Tibial nerve (tissue), 4 donors: ENCODE results near the gene DPP4. TPM values are rescaled to one million over a fixed set of nuclear protein-coding genes. Genes with fewer than 3 reads are reported as not detected.

Source experiments
- DNase-seq, 2 donors: peaks; one replicate each; pipeline ENCODE4 v3.0.0-alpha.2; 2019; ENCODE audit warnings: low spot score in 2 of 2
- H3K27ac ChIP-seq, 4 donors: fragments of 200-600 bp; sonication (generic) in 3 of 4; one replicate each; pipeline ENCODE4 v1.5.1; 2017 to 2019; ENCODE audit warnings: mild to moderate bottlenecking in 1 of 4
- H3K27me3 ChIP-seq, 2 donors: fragments of 200-600 bp; sonication (generic) in 1 of 2; one replicate each; pipeline versions ENCODE4 v1.5.1 to v1.6.0; 2017 to 2019
- H3K36me3 ChIP-seq, 3 donors: fragments of 200-600 bp; sonication (generic); one replicate each; pipeline ENCODE4 v1.5.1; 2018 to 2019
- H3K4me1 ChIP-seq, 4 donors: fragments of 200-600 bp; sonication (generic) in 3 of 4; one replicate each; pipeline ENCODE4 v1.5.1; 2017 to 2019
- H3K4me3 ChIP-seq, 4 donors: fragments of 200-600 bp; sonication (generic) in 3 of 4; one replicate each; pipeline ENCODE4 v1.5.1; 2017 to 2019; ENCODE audit warnings: mild to moderate bottlenecking in 1 of 4, moderate library complexity in 1 of 4
- H3K9me3 ChIP-seq, 4 donors: fragments of 200-600 bp; sonication (generic) in 3 of 4; one replicate each; pipeline ENCODE4 v1.5.1; 2017 to 2019
- CTCF ChIP-seq, 5 experiments: fragments of 200-600 bp in 3 of 5; fragments of 450-650 bp in 2 of 5; sonication (generic) in 3 of 5; IDR thresholded peaks; one replicate each; pipeline ENCODE4 v1.5.1; 2016 to 2019; ENCODE audit warnings: antibody characterized with exemption in 5 of 5, mild to moderate bottlenecking in 3 of 5, moderate library complexity in 2 of 5
- EP300 ChIP-seq, 2 donors: sonication (generic); formaldehyde crosslinking; IDR thresholded peaks; one replicate each; pipeline ENCODE4 v1.6.1; 2017; ENCODE audit warnings: antibody characterized with exemption in 2 of 2, mild to moderate bottlenecking in 1 of 2
- POLR2A ChIP-seq, 2 donors: fragments of 450-650 bp; IDR thresholded peaks; one replicate each; pipeline ENCODE4 v1.6.1; 2017; ENCODE audit warnings: antibody characterized with exemption in 2 of 2, mild to moderate bottlenecking in 2 of 2, moderate library complexity in 2 of 2
- WGBS, 2 donors: methylation state at CpG; one replicate each; pipeline ENCODE4 v1.1.5; 2018; 5-methylcytosine and 5-hydroxymethylcytosine counted together
- total RNA-seq, 4 donors: library from RNA; depleted of rRNA; stranded (reverse); fragments of >200 nt; gene quantifications; one replicate each; pipeline ENCODE4 v1.1.0, GENCODE V29; 2016

Gene DPP4
- total RNA-seq, 4 donors from 2014 or later, result 5.2 to 22.8 (median 17.3) TPM

- no peak for DNase-seq
- Histone ChIP-seq H3K9me3 (no peaks in the 10 kb centered on the region), H3K27me3 (no peaks in the 10 kb centered on the region), H3K36me3 (no peaks in the 10 kb centered on the region), H3K27ac (no peak overlapping the region), H3K4me3 (no peak overlapping the region), H3K4me1 (no peaks in the 10 kb centered on the region)
- 76 to 94% methylated on average over 1 of the region's 1 CpG for WGBS, 2 donors
- TF ChIP-seq POLR2A (IDR thresholded peaks at IDR 0.05), result no peak
These were observed 104.9 kb downstream of the DPP4 start for GRCh38 chr2:161969159-161969558.

DNA sequence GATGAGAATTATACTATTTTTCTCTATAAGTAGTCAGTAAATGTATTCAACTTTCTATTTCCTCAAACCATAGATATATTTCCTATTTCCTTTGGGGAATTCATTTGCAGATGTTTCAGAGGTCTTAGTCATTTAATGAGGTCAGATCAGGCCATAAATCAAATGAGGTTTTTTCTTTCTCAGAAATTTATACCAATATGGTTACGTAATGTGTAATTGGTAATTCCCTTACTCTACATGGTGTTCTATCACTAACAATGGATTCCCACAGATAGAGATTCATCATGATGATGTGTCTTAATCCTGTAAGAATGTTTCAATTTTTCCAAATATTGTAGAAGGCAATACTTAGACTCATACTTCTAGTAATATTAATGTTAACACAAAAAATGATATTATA lies 108.0 kb downstream of the DPP4 start:
- H3K4me1 ChIP-seq, result no peaks in the 10 kb centered on the region
- 68 to 84% methylated on average over 1 of the region's 1 CpG for WGBS, 2 donors

DNA sequence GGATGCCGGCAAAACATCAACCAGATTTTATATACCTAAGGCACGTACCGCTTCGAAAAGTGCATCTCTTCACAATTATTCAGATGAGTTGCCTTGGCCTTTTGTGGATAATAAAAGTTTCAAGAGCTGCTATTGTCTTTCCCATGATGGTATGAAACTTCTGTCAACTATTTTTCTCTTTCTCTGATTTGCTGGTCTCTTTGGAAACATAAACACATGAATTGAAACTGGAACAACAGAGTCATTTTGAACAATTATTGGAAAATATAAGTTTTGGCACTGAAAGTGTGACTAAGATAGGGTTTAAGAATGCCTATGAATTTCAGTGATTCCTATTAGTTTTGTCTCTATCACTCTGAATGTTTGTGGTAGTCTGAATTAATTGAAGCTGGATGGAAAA lies 109.9 kb downstream of the DPP4 start:
- TF ChIP-seq CTCF (IDR thresholded peaks at IDR 0.05) (no peak), POLR2A (IDR thresholded peaks at IDR 0.05) (no peak), EP300 (IDR thresholded peaks at IDR 0.05) (no peak)
- 90 to 93% methylated on average over 4 of the region's 4 CpGs for WGBS, 2 donors

More for the DNA sequence above, 108.0 kb downstream of the DPP4 start:
- TF ChIP-seq EP300 (IDR thresholded peaks at IDR 0.05) (no peak), POLR2A (IDR thresholded peaks at IDR 0.05) (no peak), CTCF (IDR thresholded peaks at IDR 0.05) (no peak)
- H3K4me3 ChIP-seq, result no peak overlapping the region
- no peaks in the 10 kb centered on the region for H3K36me3 ChIP-seq
- H3K27ac ChIP-seq, result no peak overlapping the region
- no peaks in the 10 kb centered on the region for H3K9me3 ChIP-seq
- H3K27me3 ChIP-seq, result no peaks in the 10 kb centered on the region
- no peak for DNase-seq

DNA sequence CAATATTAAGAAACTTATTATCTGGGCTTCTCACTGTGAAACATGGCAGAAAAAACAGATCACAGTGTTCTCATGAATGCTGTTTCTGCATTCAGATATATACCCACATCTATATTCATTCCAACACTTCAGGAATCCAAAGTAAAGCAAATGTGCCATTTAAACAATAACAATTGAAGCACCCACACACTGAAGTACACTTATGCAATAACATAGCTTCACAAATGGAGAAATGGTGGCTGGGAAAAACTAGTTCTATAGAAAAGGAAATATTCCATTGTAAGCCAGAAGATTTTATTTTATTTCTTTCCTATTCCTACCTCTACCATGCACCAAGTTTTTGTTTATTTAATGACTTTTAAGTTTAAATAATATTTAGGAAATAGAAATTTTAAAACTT lies 111.9 kb downstream of the DPP4 start:
- Histone ChIP-seq H3K9me3 (no peaks in the 10 kb centered on the region), H3K27me3 (no peaks in the 10 kb centered on the region), H3K27ac (no peak overlapping the region), H3K4me1 (no peaks in the 10 kb centered on the region), H3K36me3 (no peaks in the 10 kb centered on the region), H3K4me3 (no peak overlapping the region)
- TF ChIP-seq POLR2A (IDR thresholded peaks at IDR 0.05), result no peak
- TF ChIP-seq CTCF (IDR thresholded peaks at IDR 0.05), result no peak
- no peak for TF ChIP-seq EP300 (IDR thresholded peaks at IDR 0.05)
- no peak for DNase-seq

More for the DNA sequence above, 109.9 kb downstream of the DPP4 start:
- no peak for DNase-seq
- no peak overlapping the region for H3K27ac ChIP-seq
- no peaks in the 10 kb centered on the region for H3K36me3 ChIP-seq
- H3K9me3 ChIP-seq, result no peaks in the 10 kb centered on the region
- no peaks in the 10 kb centered on the region for H3K27me3 ChIP-seq
- no peak overlapping the region for H3K4me3 ChIP-seq
- H3K4me1 ChIP-seq, result no peaks in the 10 kb centered on the region

DNA sequence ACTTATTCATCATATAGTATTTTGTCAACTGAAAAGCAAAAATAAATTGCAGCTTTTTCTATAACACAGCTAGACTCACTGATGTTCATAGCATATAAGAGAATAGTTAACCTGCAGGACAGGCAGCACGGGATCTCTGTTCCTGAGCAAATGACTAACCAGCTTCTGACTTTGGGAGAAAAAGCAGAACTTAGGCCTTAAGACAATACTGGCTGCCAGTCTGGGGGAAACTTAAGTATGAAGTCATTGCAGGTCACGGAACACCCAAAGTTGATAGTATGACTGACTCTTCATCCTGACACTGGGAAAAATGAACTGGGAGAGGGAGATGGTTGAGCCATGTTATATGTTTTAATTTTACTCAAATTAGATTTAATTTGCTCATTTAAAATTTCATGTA lies 113.0 kb downstream of the DPP4 start:
- H3K27me3 ChIP-seq, result no peaks in the 10 kb centered on the region
- WGBS, 2 donors, result 71 to 72% methylated on average over 2 of the region's 2 CpGs
- no peaks in the 10 kb centered on the region for H3K9me3 ChIP-seq
- no peaks in the 10 kb centered on the region for H3K4me1 ChIP-seq
- TF ChIP-seq EP300 (IDR thresholded peaks at IDR 0.05) (no peak), CTCF (IDR thresholded peaks at IDR 0.05) (no peak), POLR2A (IDR thresholded peaks at IDR 0.05) (no peak)
- no peak overlapping the region for H3K4me3 ChIP-seq
- DNase-seq, result no peak
- H3K36me3 ChIP-seq, result no peaks in the 10 kb centered on the region
- H3K27ac ChIP-seq, result no peak overlapping the region

- Histone ChIP-seq H3K36me3 (no peaks in the 10 kb centered on the region), H3K4me3 (no peak overlapping the region), H3K9me3 (no peaks in the 10 kb centered on the region), H3K27me3 (no peaks in the 10 kb centered on the region), H3K27ac (no peak overlapping the region), H3K4me1 (no peaks in the 10 kb centered on the region)
- no peak for TF ChIP-seq CTCF (IDR thresholded peaks at IDR 0.05)
- no peak for TF ChIP-seq POLR2A (IDR thresholded peaks at IDR 0.05)
- no peak for TF ChIP-seq EP300 (IDR thresholded peaks at IDR 0.05)
- no peak for DNase-seq
- WGBS, 2 donors, result 71 to 78% methylated on average over 3 of the region's 3 CpGs
These were observed 117.3 kb downstream of the DPP4 start for GRCh38 chr2:161956738-161957137.
